IMR-90 (cell line): Measurements from ENCODE around the gene RNU2-63P. TPM values are rescaled to one million over a fixed set of nuclear protein-coding genes. Genes with fewer than 3 reads are reported as not detected.
"Not testable (repeated sequence)": the region's sequence is repeated elsewhere in the genome, so short reads cannot be mapped to it uniquely, and the experiment has no call there.

Experiments used
- ATAC-seq: fragments of 200-7000 bp; cut with Tn5 transposase; 2 replicates; pipeline ENCODE4 v1.9.1; 2020; ENCODE audit warnings: low read depth, mild to moderate bottlenecking, moderate library complexity
- BruUV-seq: library from RNA; stranded (reverse); fragments of 400-500 nt; replicated peaks from 2 replicates; lab custom pipeline; 2021; lab: Mats Ljungman, UMichigan
- CTCF ChIA-PET: fragments of 300-600 bp; formaldehyde crosslinking; extraction: SDS; loops from one replicate; lab custom pipeline; 2021; ENCODE audit warnings: antibody characterized with exemption; lab: Yijun Ruan, JAX
- POLR2A ChIA-PET: fragments of 300-600 bp; sonication (Branson Sonifier 250); formaldehyde crosslinking; loops from one replicate; lab custom pipeline; 2022; ENCODE audit warnings: antibody characterized with exemption; ENCODE audit not compliant: unreplicated experiment; lab: Charles Lee
- DNase-seq: peaks from one replicate; pipeline ENCODE4 v3.0.0; 2013
- H2AFZ ChIP-seq: replicated peaks from 2 replicates; pipeline ENCODE3; 2013; ENCODE audit warnings: low read length, mild to moderate bottlenecking; ENCODE audit not compliant: poor library complexity
- H2AK5ac ChIP-seq: 2 replicates; pipeline ENCODE4 v1.6.1; 2013; ENCODE audit warnings: low read depth, low read length, inconsistent platforms
- H2AK9ac ChIP-seq: replicated peaks from 2 replicates; pipeline ENCODE3; 2013; ENCODE audit warnings: mild to moderate bottlenecking, low read depth, low read length, moderate library complexity; ENCODE audit not compliant: poor library complexity
- H2BK120ac ChIP-seq: 2 replicates; pipeline ENCODE4 v1.6.1; 2013; ENCODE audit warnings: low read depth, low read length, inconsistent platforms
- H2BK15ac ChIP-seq: 3 replicates; pipeline ENCODE4 v1.6.1; 2013; ENCODE audit warnings: low read depth, low read length, inconsistent platforms
- H2BK20ac ChIP-seq: 2 replicates; pipeline ENCODE4 v1.6.1; 2013; ENCODE audit warnings: low read depth, mild to moderate bottlenecking, inconsistent platforms, low read length, moderate library complexity
- H2BK5ac ChIP-seq: 2 replicates; pipeline ENCODE4 v1.6.1; 2013; ENCODE audit warnings: mild to moderate bottlenecking, low read depth, low read length, inconsistent platforms; ENCODE audit not compliant: poor library complexity, severe bottlenecking
- H3K14ac ChIP-seq: replicated peaks from 2 replicates; pipeline ENCODE4 v1.6.1; 2013; ENCODE audit warnings: low read depth, low read length, inconsistent platforms
- H3K18ac ChIP-seq: 2 replicates; pipeline ENCODE4 v1.6.1; 2013; ENCODE audit warnings: low read depth, low read length, control low read depth
- H3K23ac ChIP-seq: 2 replicates; pipeline ENCODE4 v1.6.1; 2013; ENCODE audit warnings: low read depth, low read length, inconsistent platforms
- H3K27ac ChIP-seq: 2 replicates; pipeline ENCODE4 v1.5.1; 2013; ENCODE audit warnings: mild to moderate bottlenecking, control low read depth, low read length; ENCODE audit not compliant: insufficient read depth
- H3K27me3 ChIP-seq: 2 replicates; pipeline ENCODE4 v1.6.1; 2013; ENCODE audit warnings: low read length; ENCODE audit not compliant: control insufficient read depth, insufficient read depth
- H3K36me3 ChIP-seq: 2 replicates; pipeline ENCODE4 v1.6.1; 2013; ENCODE audit warnings: low read length, mixed read lengths; ENCODE audit not compliant: control insufficient read depth, insufficient read depth
- H3K4ac ChIP-seq: 2 replicates; pipeline ENCODE4 v1.6.1; 2013; ENCODE audit warnings: low read depth, low read length, inconsistent platforms
- H3K4me1 ChIP-seq: 2 replicates; pipeline ENCODE4 v1.6.1; 2013; ENCODE audit warnings: low read length, mixed read lengths; ENCODE audit not compliant: control insufficient read depth, insufficient read depth
- H3K4me2 ChIP-seq: 2 replicates; pipeline ENCODE4 v1.6.1; 2013; ENCODE audit warnings: low read depth, mild to moderate bottlenecking, control low read depth, low read length, moderate library complexity
- H3K4me3 ChIP-seq: 2 replicates; pipeline ENCODE4 v1.5.1; 2013; ENCODE audit warnings: low read depth, mild to moderate bottlenecking, control low read depth, low read length, moderate library complexity; ENCODE audit not compliant: insufficient read depth
- H3K56ac ChIP-seq: 2 replicates; pipeline ENCODE4 v1.6.1; 2013; ENCODE audit warnings: low read length, inconsistent platforms; ENCODE audit not compliant: insufficient read depth; ENCODE audit errors: extremely low read depth
- H3K79me1 ChIP-seq, 2 experiments: 2 replicates each; pipeline ENCODE4 v1.6.1; 2013; ENCODE audit warnings: low read length in 2 of 2, inconsistent platforms in 1 of 2, low read depth in 1 of 2
- H3K9ac ChIP-seq: 2 replicates; pipeline ENCODE4 v1.6.1; 2013; ENCODE audit warnings: low read depth, low read length, control low read depth
- H3K9me1 ChIP-seq: 2 replicates; pipeline ENCODE4 v1.6.1; 2013; ENCODE audit warnings: low read length, inconsistent platforms; ENCODE audit not compliant: insufficient read depth
- H3K9me3 ChIP-seq: 2 replicates; pipeline ENCODE4 v1.6.1; 2013; ENCODE audit warnings: low read length; ENCODE audit not compliant: control insufficient read depth, insufficient read depth
- H4K20me1 ChIP-seq: 2 replicates; pipeline ENCODE4 v1.6.1; 2013; ENCODE audit warnings: low read length, inconsistent platforms; ENCODE audit not compliant: insufficient read depth
- H4K5ac ChIP-seq: 2 replicates; pipeline ENCODE4 v1.6.1; 2013; ENCODE audit warnings: mild to moderate bottlenecking, low read depth, low read length, control low read depth
- H4K8ac ChIP-seq, 2 experiments: 2 replicates each; pipeline ENCODE4 v1.6.1; 2013; ENCODE audit warnings: low read depth in 2 of 2, low read length in 2 of 2, control low read depth in 1 of 2, inconsistent platforms in 1 of 2
- H4K91ac ChIP-seq: 2 replicates; pipeline ENCODE4 v1.6.1; 2013; ENCODE audit warnings: low read depth, low read length, inconsistent platforms; ENCODE audit not compliant: insufficient read depth
- WGBS, 2 experiments: methylation state at CpG; one replicate each; pipeline versions ENCODE4 v1.1.5 to v1.1.7; 2013; ENCODE audit warnings: missing lambda C conversion rate in 2 of 2; ENCODE audit not compliant: insufficient read length in 1 of 2; ENCODE audit errors: extremely low coverage in 2 of 2; 5-methylcytosine and 5-hydroxymethylcytosine counted together
- dilution Hi-C: fragments of 300-500 bp; cut with HindIII; formaldehyde crosslinking; loops from one replicate; pipeline ENCODE4 v1.14.3; 2018; ENCODE audit warnings: low sequenced_read_pairs; ENCODE audit not compliant: unreplicated experiment
- in situ Hi-C: fragments of 300-500 bp; cut with MboI; formaldehyde crosslinking; loops from 3 replicates; pipeline ENCODE4 v1.14.3; 2019; ENCODE audit warnings: low sequenced_read_pairs, inconsistent platforms, mixed read lengths
- intact Hi-C: fragments of 100-400 bp; cut with micrococcal nuclease; formaldehyde crosslinking; loops from 2 replicates; pipeline ENCODE4 v1.10.0; 2022
- polyA plus RNA-seq, 3 experiments: library from polyadenylated mRNA; depleted of rRNA; stranded (reverse); fragments of >200 nt; gene quantifications; 2 replicates each; pipeline ENCODE4 v1.2.3, GENCODE V29; 2012; ENCODE audit warnings: low replicate concordance in 1 of 3
- total RNA-seq: library from RNA; depleted of rRNA; stranded (reverse); fragments of >200 nt; gene quantifications from 2 replicates; pipeline ENCODE4 v1.2.3, GENCODE V29; 2012

Gene RNU2-63P
- total and polyA plus RNA-seq, 2 of the 4 experiments (the other 2 are of a cell fraction), result under 0.01 TPM; not detected in 1

- dilution Hi-C loops, H2BK20ac ChIP-seq, H3K36me3 ChIP-seq, H2BK5ac ChIP-seq, H3K23ac ChIP-seq, H3K79me1 ChIP-seq, in situ Hi-C loops, DNase-seq, intact Hi-C loops, H4K5ac ChIP-seq, H3K27me3 ChIP-seq, H2AK9ac ChIP-seq, H3K14ac ChIP-seq, H3K9me1 ChIP-seq, H3K4me2 ChIP-seq, H2AK5ac ChIP-seq, H4K20me1 ChIP-seq, ATAC-seq, H3K56ac ChIP-seq, H4K91ac ChIP-seq, H4K8ac ChIP-seq, H3K27ac ChIP-seq, H3K9ac ChIP-seq, H3K4me3 ChIP-seq, CTCF ChIA-PET, H2BK15ac ChIP-seq, H3K4me1 ChIP-seq, BruUV-seq, H3K9me3 ChIP-seq, H3K4ac ChIP-seq, H3K18ac ChIP-seq, H2AFZ ChIP-seq, H2BK120ac ChIP-seq, POLR2A ChIA-PET: not testable (repeated sequence)
- WGBS, 2 experiments, result no CpG with 5 or more reads among the region's 3 CpGs
These were observed 35.2 kb downstream of the RNU2-63P start for GRCh38 chr2:87981182-87981581.

- H3K4me1 ChIP-seq, H4K91ac ChIP-seq, H2AFZ ChIP-seq, H3K27ac ChIP-seq, H3K79me1 ChIP-seq, H3K56ac ChIP-seq, H3K27me3 ChIP-seq, DNase-seq, intact Hi-C loops, H3K9me3 ChIP-seq, dilution Hi-C loops, H4K8ac ChIP-seq, H3K9me1 ChIP-seq, H3K4ac ChIP-seq, H3K4me2 ChIP-seq, CTCF ChIA-PET, H4K5ac ChIP-seq, H2BK20ac ChIP-seq, H3K4me3 ChIP-seq, ATAC-seq, H2BK15ac ChIP-seq, H2AK9ac ChIP-seq, POLR2A ChIA-PET, H3K23ac ChIP-seq, H2AK5ac ChIP-seq, H2BK5ac ChIP-seq, H3K9ac ChIP-seq, BruUV-seq, in situ Hi-C loops, H3K14ac ChIP-seq, H4K20me1 ChIP-seq, H3K18ac ChIP-seq, H2BK120ac ChIP-seq, H3K36me3 ChIP-seq: not testable (repeated sequence)
- WGBS, 2 experiments, result no CpG with 5 or more reads among the region's 17 CpGs
These were observed 44.0 kb downstream of the RNU2-63P start for GRCh38 chr2:87972385-87972784.
